Colonic mucosa (tissue), 4 donors: ENCODE results near the gene GPS1. TPM values are rescaled to one million over a fixed set of nuclear protein-coding genes. Genes with fewer than 3 reads are reported as not detected.

ENCODE experiments used
- DNase-seq: peaks from one replicate; pipeline ENCODE4 v3.0.0-alpha.2; 2020
- H3K27ac ChIP-seq: fragments of 200-600 bp; one replicate; pipeline ENCODE4 v1.8.0; 2021
- H3K27me3 ChIP-seq: fragments of 200-600 bp; one replicate; pipeline ENCODE4 v1.8.0; 2021
- H3K36me3 ChIP-seq: fragments of 200-600 bp; one replicate; pipeline ENCODE4 v1.8.0; 2021
- H3K4me1 ChIP-seq: fragments of 200-600 bp; one replicate; pipeline ENCODE4 v1.8.0; 2021; ENCODE audit warnings: mild to moderate bottlenecking
- H3K4me3 ChIP-seq: fragments of 200-600 bp; one replicate; pipeline ENCODE4 v1.8.0; 2021
- H3K9ac ChIP-seq, 2 donors: one replicate each; pipeline ENCODE4 v1.7.0; 2013; ENCODE audit warnings: control low read depth in 2 of 2, low read depth in 2 of 2, low read length in 2 of 2
- H3K9me3 ChIP-seq: fragments of 200-600 bp; one replicate; pipeline ENCODE4 v1.8.0; 2021
- CTCF ChIP-seq: fragments of 200-600 bp; IDR thresholded peaks from one replicate; pipeline ENCODE4 v1.8.0; 2022; ENCODE audit warnings: antibody characterized with exemption, mild to moderate bottlenecking
- intact Hi-C: fragments of 100-400 bp; cut with DNase I; formaldehyde crosslinking; loops from one replicate; pipeline ENCODE4 v1.14.1; 2022
- total RNA-seq, 2 donors: library from RNA; stranded (reverse); fragmentation: NEBNext Ultra II Directional in 1 of 2; extraction: Animal tissue kit (Norgen Biotek cat#: 25700) in 1 of 2; gene quantifications; one replicate each; pipeline ENCODE4 v1.2.1, GENCODE V29; 2021
- donor health status: healthy.
- donor health status: DM: no; HTN: no; CAD: no.
- donor health status: DM: no; HTN: no; CAD: no.

GPS1 gene
- total RNA-seq, 2 donors from 2014 or later, result 70.8 to 129 TPM

- peak; percentile 76 for DNase-seq
- Histone ChIP-seq H3K9me3 (no peaks in the 10 kb centered on the region), H3K9ac (peak overlapping the region in 1 of 2 donors; percentile 2), H3K27ac (no peak overlapping the region), H3K27me3 (no peaks in the 10 kb centered on the region), H3K4me1 (peaks cover 17% of the 10 kb centered on the region), H3K36me3 (no peaks in the 10 kb centered on the region), H3K4me3 (no peak overlapping the region)
- intact Hi-C loops, result loop anchor here (1.0 kb wide), 1 partner anchor 61 kb away; no protein-coding TSS in a partner anchor
- TF ChIP-seq CTCF, result peak; percentile 68
Observed at GRCh38 chr17:82019690-82020571, 31.8 kb upstream of the GPS1 start.

GRCh38 chr17:82020572-82021106, 31.1 kb upstream of the GPS1 start:
- intact Hi-C loops, result loop anchor here (1.0 kb wide), 1 partner anchor 61 kb away; no protein-coding TSS in a partner anchor
- no peak for TF ChIP-seq CTCF
- H3K27ac ChIP-seq, result no peak overlapping the region
- H3K9ac ChIP-seq, result peak overlapping the region in 1 of 2 donors; percentile 94
- no peak for DNase-seq
- no peaks in the 10 kb centered on the region for H3K36me3 ChIP-seq
- no peak overlapping the region for H3K4me3 ChIP-seq
- H3K9me3 ChIP-seq, result no peaks in the 10 kb centered on the region
- peaks cover 17% of the 10 kb centered on the region for H3K4me1 ChIP-seq
- H3K27me3 ChIP-seq, result no peaks in the 10 kb centered on the region

- peak overlapping the region; percentile 90 to 94 for H3K9ac ChIP-seq
- H3K9me3 ChIP-seq, result no peaks in the 10 kb centered on the region
- peak; percentile 78 for DNase-seq
- peak overlapping the region; percentile 54 for H3K27ac ChIP-seq
- peak; percentile 70 for TF ChIP-seq CTCF
- no peaks in the 10 kb centered on the region for H3K27me3 ChIP-seq
- no peaks in the 10 kb centered on the region for H3K36me3 ChIP-seq
- H3K4me3 ChIP-seq, result peak overlapping the region; percentile 77
- intact Hi-C loops, result no loop called here
- H3K4me1 ChIP-seq, result peaks cover 17% of the 10 kb centered on the region
Observed at GRCh38 chr17:82021107-82021899, 30.4 kb upstream of the GPS1 start.

GRCh38 chr17:82021900-82022309, 29.8 kb upstream of the GPS1 start:
- intact Hi-C loops, result no loop called here
- Histone ChIP-seq H3K4me1 (peaks cover 17% of the 10 kb centered on the region), H3K36me3 (no peaks in the 10 kb centered on the region), H3K27ac (peak overlapping the region; percentile 54), H3K4me3 (peak overlapping the region; percentile 77), H3K27me3 (no peaks in the 10 kb centered on the region), H3K9ac (peak overlapping the region; percentile 90 to 94), H3K9me3 (no peaks in the 10 kb centered on the region)
- peak; percentile 66 for DNase-seq
- no peak for TF ChIP-seq CTCF

GRCh38 chr17:82022310-82022980, 29.3 kb upstream of the GPS1 start, which contains the start of gene CENPX:
CENPX (minus strand) TSS chr17:82022878; CDS start chr17:82022861, 17 bp downstream.
- Histone ChIP-seq H3K36me3 (no peaks in the 10 kb centered on the region), H3K9me3 (no peaks in the 10 kb centered on the region), H3K9ac (peak within 1 kb of the TSS; percentile 90 to 94), H3K27me3 (no peaks in the 10 kb centered on the region), H3K27ac (peak within 1 kb of the TSS; percentile 54), H3K4me3 (peak within 1 kb of the TSS; percentile 77), H3K4me1 (peaks cover 17% of the 10 kb centered on the region)
- TF ChIP-seq CTCF, result no peak
- no peak for DNase-seq
- intact Hi-C loops, result no loop called here
